ENCODE measurements around the gene NRGN. TPM values are rescaled to one million over a fixed set of nuclear protein-coding genes. Genes with fewer than 3 reads are reported as not detected.

Gene NRGN
- total RNA-seq, 2 experiments from 2014 or later, result 6.8 to 16.9 TPM

DNA sequence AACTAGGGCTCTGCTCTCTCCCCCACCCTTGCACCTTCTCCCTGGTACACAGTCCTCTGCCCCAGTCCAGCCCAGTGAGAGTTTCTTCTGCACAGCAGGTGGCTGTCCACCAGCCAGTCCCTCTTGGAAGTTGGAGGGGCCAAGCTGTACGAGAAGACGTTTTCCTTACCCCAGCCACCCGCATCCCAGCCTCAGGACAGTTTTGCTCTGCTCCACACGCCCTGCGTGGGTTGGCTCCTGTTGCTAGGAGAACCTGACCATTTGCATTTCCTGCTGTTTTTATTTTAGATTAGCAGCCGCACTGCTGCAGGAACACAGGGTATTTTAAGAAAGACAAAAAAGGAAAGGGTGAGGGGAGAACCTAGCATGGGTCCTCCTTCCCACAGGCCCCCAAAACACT is 17.6 kb upstream of the NRGN start:
- no peaks in the 10 kb centered on the region for H3K9me2 ChIP-seq (ENCODE audit: insufficient read depth, low read length)
- no peaks in the 10 kb centered on the region for H3K36me3 ChIP-seq (ENCODE audit: insufficient read depth, low read length)
- H3K4me3 ChIP-seq (ENCODE audit: low read depth, low read length, poor library complexity, severe bottlenecking), result no peak overlapping the region
- DNase-seq (ENCODE audit: low spot score), result no peak
- peaks cover 40% of the 10 kb centered on the region for H3K4me1 ChIP-seq (ENCODE audit: insufficient read depth, low read length, poor library complexity, severe bottlenecking)
- H4K20me1 ChIP-seq (ENCODE audit: insufficient read depth, low read length), result no peaks in the 10 kb centered on the region
- TF ChIP-seq, protein P1, sequence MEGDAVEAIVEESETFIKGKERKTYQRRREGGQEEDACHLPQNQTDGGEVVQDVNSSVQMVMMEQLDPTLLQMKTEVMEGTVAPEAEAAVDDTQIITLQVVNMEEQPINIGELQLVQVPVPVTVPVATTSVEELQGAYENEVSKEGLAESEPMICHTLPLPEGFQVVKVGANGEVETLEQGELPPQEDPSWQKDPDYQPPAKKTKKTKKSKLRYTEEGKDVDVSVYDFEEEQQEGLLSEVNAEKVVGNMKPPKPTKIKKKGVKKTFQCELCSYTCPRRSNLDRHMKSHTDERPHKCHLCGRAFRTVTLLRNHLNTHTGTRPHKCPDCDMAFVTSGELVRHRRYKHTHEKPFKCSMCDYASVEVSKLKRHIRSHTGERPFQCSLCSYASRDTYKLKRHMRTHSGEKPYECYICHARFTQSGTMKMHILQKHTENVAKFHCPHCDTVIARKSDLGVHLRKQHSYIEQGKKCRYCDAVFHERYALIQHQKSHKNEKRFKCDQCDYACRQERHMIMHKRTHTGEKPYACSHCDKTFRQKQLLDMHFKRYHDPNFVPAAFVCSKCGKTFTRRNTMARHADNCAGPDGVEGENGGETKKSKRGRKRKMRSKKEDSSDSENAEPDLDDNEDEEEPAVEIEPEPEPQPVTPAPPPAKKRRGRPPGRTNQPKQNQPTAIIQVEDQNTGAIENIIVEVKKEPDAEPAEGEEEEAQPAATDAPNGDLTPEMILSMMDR (conservative IDR thresholded peaks at IDR 0.05; ENCODE audit: low read length), result no peak
- TF ChIP-seq EZH2phosphoT487 (IDR thresholded peaks at IDR 0.05; ENCODE audit: borderline replicate concordance, low read depth, low read length), result no peak
- CTCF ChIA-PET (ENCODE audit: unreplicated experiment), result no interaction called here
- no peaks in the 10 kb centered on the region for H3K9me3 ChIP-seq (ENCODE audit: low read length)
- H3K27ac ChIP-seq (ENCODE audit: low read depth, low read length, poor library complexity, severe bottlenecking), result no peak overlapping the region
- H3K4me2 ChIP-seq (ENCODE audit: low read length), result peak overlapping the region; percentile 26; the same call in 1 of the 2 replicates
- peak overlapping the region; percentile 14; the same call in 1 of the 2 replicates for H2AFZ ChIP-seq (ENCODE audit: low read length)
- no peaks in the 10 kb centered on the region for H3K79me2 ChIP-seq (ENCODE audit: insufficient read depth, low read depth, low read length)
- intact Hi-C loops (cut with micrococcal nuclease; ENCODE audit: unreplicated experiment), result no loop called here
- BruUV-seq (replicated peaks), result no TSS peak
- POLR2A ChIA-PET, result no interaction called here

DNA sequence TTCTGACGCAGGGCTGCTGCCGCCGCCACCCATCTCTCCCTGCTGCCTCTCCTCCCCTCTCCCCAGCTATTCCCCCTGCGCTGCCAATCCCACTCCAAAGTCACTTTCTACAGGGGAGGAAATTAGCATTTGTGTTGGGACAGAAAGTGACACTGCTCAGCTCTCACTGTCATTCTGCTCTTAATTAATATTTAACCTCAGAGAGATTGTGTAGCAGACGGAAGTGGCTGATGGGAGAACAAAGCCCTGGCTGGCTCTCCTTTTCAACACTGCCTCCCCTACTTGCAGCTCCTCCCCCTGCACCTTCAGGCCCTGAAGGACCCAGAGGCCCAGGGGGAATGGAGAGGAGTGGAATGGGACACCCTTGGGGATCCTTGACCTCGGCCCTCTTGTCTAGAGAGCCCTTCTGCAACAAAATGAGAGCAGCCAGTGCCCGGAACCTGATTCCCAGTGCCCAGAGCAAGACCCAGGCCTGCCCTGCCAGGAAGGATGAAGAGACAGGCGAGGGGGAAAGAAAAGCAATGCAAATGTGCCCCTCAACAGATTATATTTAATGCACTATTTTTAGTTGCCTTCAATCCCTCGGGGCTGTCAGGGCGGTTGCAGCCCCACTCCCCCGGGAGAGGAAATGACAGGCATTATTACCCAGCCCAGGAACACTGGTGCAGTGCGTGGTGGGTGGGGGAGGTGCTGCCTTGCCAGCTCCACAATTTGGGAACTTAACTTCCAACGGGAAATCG is 14.6 kb upstream of the NRGN start:
- ChIA-PET CTCF (ENCODE audit: unreplicated experiment) (no interaction called here), POLR2A (interaction anchor here (1.2 to 1.3 kb wide), 2 partner anchors 9 to 25 kb away, joined by 3 to 4 read pairs; no protein-coding TSS in a partner anchor)
- Histone ChIP-seq H3K9me3 (ENCODE audit: low read length) (no peaks in the 10 kb centered on the region), H3K79me2 (ENCODE audit: insufficient read depth, low read depth, low read length) (no peaks in the 10 kb centered on the region), H3K4me2 (ENCODE audit: low read length) (peak overlapping the region; percentile 76), H3K4me3 (ENCODE audit: low read depth, low read length, poor library complexity, severe bottlenecking) (peak overlapping the region; percentile 48), H3K27ac (ENCODE audit: low read depth, low read length, poor library complexity, severe bottlenecking) (peak overlapping the region; percentile 31), H2AFZ (ENCODE audit: low read length) (peak overlapping the region; percentile 82), H3K36me3 (ENCODE audit: insufficient read depth, low read length) (no peaks in the 10 kb centered on the region), H4K20me1 (ENCODE audit: insufficient read depth, low read length) (no peaks in the 10 kb centered on the region), H3K4me1 (ENCODE audit: insufficient read depth, low read length, poor library complexity, severe bottlenecking) (peaks cover 40% of the 10 kb centered on the region), H3K9me2 (ENCODE audit: insufficient read depth, low read length) (no peaks in the 10 kb centered on the region)
- no peak for TF ChIP-seq EZH2phosphoT487 (IDR thresholded peaks at IDR 0.05; ENCODE audit: borderline replicate concordance, low read depth, low read length)
- TF ChIP-seq, protein P1 (conservative IDR thresholded peaks at IDR 0.05; ENCODE audit: low read length), result no peak
- no TSS peak for BruUV-seq (replicated peaks)
- peak; percentile 69 for DNase-seq (ENCODE audit: low spot score)
- intact Hi-C loops (cut with micrococcal nuclease; ENCODE audit: unreplicated experiment), result no loop called here

DNA sequence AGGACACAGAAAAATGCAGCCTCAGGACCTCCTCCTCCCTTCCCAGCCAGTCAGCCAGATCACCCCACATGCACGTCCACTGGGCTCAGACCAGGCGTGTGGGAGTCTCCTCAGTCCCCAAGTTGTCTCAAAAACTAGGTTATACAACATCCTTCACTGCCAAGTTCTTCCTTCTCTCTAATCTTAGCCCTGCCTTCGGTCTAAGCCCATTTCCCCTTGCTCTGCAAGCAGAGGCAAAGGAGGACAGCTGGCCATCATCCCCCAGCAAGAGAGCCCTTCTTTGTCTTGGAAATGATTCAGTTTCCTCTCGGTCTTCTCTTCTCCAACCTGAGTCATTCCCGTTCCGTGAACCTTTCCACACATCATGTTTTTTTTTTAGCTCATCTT is 14.0 kb upstream of the NRGN start:
- no peak for DNase-seq (ENCODE audit: low spot score)
- no peaks in the 10 kb centered on the region for H3K9me3 ChIP-seq (ENCODE audit: low read length)
- H3K36me3 ChIP-seq (ENCODE audit: insufficient read depth, low read length), result no peaks in the 10 kb centered on the region
- no peaks in the 10 kb centered on the region for H4K20me1 ChIP-seq (ENCODE audit: insufficient read depth, low read length)
- no peaks in the 10 kb centered on the region for H3K79me2 ChIP-seq (ENCODE audit: insufficient read depth, low read depth, low read length)
- H3K9me2 ChIP-seq (ENCODE audit: insufficient read depth, low read length), result no peaks in the 10 kb centered on the region
- H3K4me1 ChIP-seq (ENCODE audit: insufficient read depth, low read length, poor library complexity, severe bottlenecking), result peaks cover 40% of the 10 kb centered on the region
- intact Hi-C loops (cut with micrococcal nuclease; ENCODE audit: unreplicated experiment), result no loop called here
- peak overlapping the region; percentile 48 for H3K4me3 ChIP-seq (ENCODE audit: low read depth, low read length, poor library complexity, severe bottlenecking)
- H2AFZ ChIP-seq (ENCODE audit: low read length), result peak overlapping the region; percentile 82
- CTCF ChIA-PET (ENCODE audit: unreplicated experiment), result no interaction called here
- no TSS peak for BruUV-seq (replicated peaks)
- H3K27ac ChIP-seq (ENCODE audit: low read depth, low read length, poor library complexity, severe bottlenecking), result peak overlapping the region; percentile 31
- TF ChIP-seq, protein P1 (conservative IDR thresholded peaks at IDR 0.05; ENCODE audit: low read length), result no peak
- TF ChIP-seq EZH2phosphoT487 (IDR thresholded peaks at IDR 0.05; ENCODE audit: borderline replicate concordance, low read depth, low read length), result no peak
- POLR2A ChIA-PET, result interaction anchor here (1.3 kb wide), 1 partner anchor 9 kb away, joined by 4 read pairs; no protein-coding TSS in a partner anchor
- H3K4me2 ChIP-seq (ENCODE audit: low read length), result peak overlapping the region; percentile 76

All from OCI-LY7 (cell line).